Sigmoid colon (tissue), 4 donors: ENCODE data around the gene GFER.

ENCODE experiments used
- EP300 ChIP-seq, 4 donors: sonication (generic); formaldehyde crosslinking; IDR thresholded peaks; one replicate each; pipeline ENCODE4 v1.6.1; 2017; ENCODE audit warnings: antibody characterized with exemption in 4 of 4
- POLR2A ChIP-seq, 2 donors: fragments of 450-650 bp; IDR thresholded peaks; one replicate each; pipeline ENCODE4 v1.6.1; 2016; ENCODE audit warnings: antibody characterized with exemption in 2 of 2, mild to moderate bottlenecking in 2 of 2, moderate library complexity in 2 of 2
- POLR2AphosphoS5 ChIP-seq, 4 donors: sonication (generic); formaldehyde crosslinking; IDR thresholded peaks; one replicate each; pipeline ENCODE4 v1.6.1; 2017; ENCODE audit warnings: antibody characterized with exemption in 4 of 4
- TF ChIP-seq, protein P1 (sequence below), 4 experiments: fragments of 450-650 bp in 3 of 4; fragments of 200-600 bp in 1 of 4; IDR thresholded peaks; one replicate each; pipeline ENCODE4 v1.5.1; 2016 to 2019; ENCODE audit warnings: antibody characterized with exemption in 4 of 4, mild to moderate bottlenecking in 3 of 4, moderate library complexity in 2 of 4

DNA sequence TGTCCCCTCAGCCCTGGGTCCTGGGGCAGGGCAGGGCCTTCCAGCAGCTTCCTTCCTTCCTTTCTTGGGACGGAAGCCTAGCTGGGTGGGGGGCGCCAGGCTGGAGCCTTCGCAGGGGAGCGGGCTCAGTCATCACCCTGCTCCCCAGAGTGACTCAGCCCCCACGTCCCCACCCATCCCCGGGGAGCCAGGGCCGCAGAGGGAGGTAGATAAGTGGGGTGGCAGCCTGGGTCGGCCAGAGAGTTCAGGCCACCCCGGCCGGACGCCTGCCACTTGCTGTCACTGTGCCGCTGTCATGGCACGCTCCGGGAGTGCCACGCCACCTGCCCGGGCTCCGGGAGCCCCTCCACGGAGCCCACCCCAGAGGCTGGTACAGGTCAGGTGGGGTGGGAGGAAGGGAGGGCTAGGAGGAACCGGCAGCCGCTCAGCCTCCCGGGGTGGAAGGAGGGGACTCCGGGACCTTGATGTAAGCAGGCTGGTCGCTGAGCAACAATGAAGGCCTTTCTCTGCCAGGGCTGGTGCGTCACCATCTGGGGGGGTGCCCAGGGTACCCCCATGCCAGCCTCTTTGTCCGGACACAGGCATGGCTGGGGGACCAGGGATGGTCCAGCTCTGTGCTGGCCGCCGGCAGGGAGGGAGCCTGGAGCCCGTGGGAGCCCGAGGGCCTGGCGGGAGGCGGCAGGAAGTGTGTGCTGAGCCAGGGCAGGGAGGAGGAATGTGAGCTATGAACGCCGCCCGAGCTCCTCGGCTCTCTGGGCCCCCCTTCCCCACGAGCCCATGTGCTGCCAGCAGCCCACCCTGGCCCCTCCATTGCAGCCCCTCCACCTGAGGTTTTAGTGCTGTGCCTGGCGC, 49.3 kb downstream of the GFER start:
- TF ChIP-seq, protein P1, sequence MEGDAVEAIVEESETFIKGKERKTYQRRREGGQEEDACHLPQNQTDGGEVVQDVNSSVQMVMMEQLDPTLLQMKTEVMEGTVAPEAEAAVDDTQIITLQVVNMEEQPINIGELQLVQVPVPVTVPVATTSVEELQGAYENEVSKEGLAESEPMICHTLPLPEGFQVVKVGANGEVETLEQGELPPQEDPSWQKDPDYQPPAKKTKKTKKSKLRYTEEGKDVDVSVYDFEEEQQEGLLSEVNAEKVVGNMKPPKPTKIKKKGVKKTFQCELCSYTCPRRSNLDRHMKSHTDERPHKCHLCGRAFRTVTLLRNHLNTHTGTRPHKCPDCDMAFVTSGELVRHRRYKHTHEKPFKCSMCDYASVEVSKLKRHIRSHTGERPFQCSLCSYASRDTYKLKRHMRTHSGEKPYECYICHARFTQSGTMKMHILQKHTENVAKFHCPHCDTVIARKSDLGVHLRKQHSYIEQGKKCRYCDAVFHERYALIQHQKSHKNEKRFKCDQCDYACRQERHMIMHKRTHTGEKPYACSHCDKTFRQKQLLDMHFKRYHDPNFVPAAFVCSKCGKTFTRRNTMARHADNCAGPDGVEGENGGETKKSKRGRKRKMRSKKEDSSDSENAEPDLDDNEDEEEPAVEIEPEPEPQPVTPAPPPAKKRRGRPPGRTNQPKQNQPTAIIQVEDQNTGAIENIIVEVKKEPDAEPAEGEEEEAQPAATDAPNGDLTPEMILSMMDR (IDR thresholded peaks at IDR 0.05) = no peak
- TF ChIP-seq EP300 (IDR thresholded peaks at IDR 0.05) (no peak), POLR2A (IDR thresholded peaks at IDR 0.05) (no peak), POLR2AphosphoS5 (IDR thresholded peaks at IDR 0.05) (peak; percentile 22 to 57 (median 54))
